ENCODE measurements around the gene KIR2DL3. TPM values are rescaled to one million over a fixed set of nuclear protein-coding genes. Genes with fewer than 3 reads are reported as not detected.
"Not testable (repeated sequence)": the region's sequence is repeated elsewhere in the genome, so short reads cannot be mapped to it uniquely, and the experiment has no call there.

KIR2DL3 gene
- total RNA-seq, 4 donors from 2014 or later, result not detected

GRCh38 chr19:54704928-54705327 is 33.4 kb upstream of the KIR2DL3 start:
- WGBS, 2 donors, result 76 to 88% methylated on average over 6 to 8 of the region's 8 CpGs
- Histone ChIP-seq H3K36me3 (no peaks in the 10 kb centered on the region), H3K27me3 (no peaks in the 10 kb centered on the region), H3K9me3 (peaks cover 0 to 14% (median 0%) of the 10 kb centered on the region in 4 donors), H3K27ac (no peak overlapping the region), H3K4me3 (no peak overlapping the region), H3K4me1 (no peaks in the 10 kb centered on the region)
- no peak for DNase-seq (ENCODE audit: low spot score in 2 of 2)
- TF ChIP-seq POLR2A (IDR thresholded peaks at IDR 0.05), result no peak
- no peak for TF ChIP-seq EP300 (IDR thresholded peaks at IDR 0.05)
- no peak for TF ChIP-seq CTCF (IDR thresholded peaks at IDR 0.05)

GRCh38 chr19:54707962-54708361 is 30.4 kb upstream of the KIR2DL3 start:
- H3K36me3 ChIP-seq, result no peaks in the 10 kb centered on the region
- 54 to 61% methylated on average over 3 to 4 of the region's 4 CpGs for WGBS, 2 donors
- H3K27ac ChIP-seq, result no peak overlapping the region
- H3K9me3 ChIP-seq, result peaks cover 0 to 14% (median 0%) of the 10 kb centered on the region in 4 donors
- no peaks in the 10 kb centered on the region for H3K4me1 ChIP-seq
- no peak for DNase-seq (ENCODE audit: low spot score in 2 of 2)
- H3K27me3 ChIP-seq, result no peaks in the 10 kb centered on the region
- TF ChIP-seq CTCF (IDR thresholded peaks at IDR 0.05) (no peak), POLR2A (IDR thresholded peaks at IDR 0.05) (no peak), EP300 (IDR thresholded peaks at IDR 0.05) (no peak)
- H3K4me3 ChIP-seq, result no peak overlapping the region

- DNase-seq (ENCODE audit: low spot score in 2 of 2), result no peak
- Histone ChIP-seq H3K9me3 (peaks cover 0 to 13% (median 0%) of the 10 kb centered on the region in 4 donors), H3K4me3 (no peak overlapping the region), H3K36me3 (no peaks in the 10 kb centered on the region), H3K4me1 (no peaks in the 10 kb centered on the region), H3K27me3 (no peaks in the 10 kb centered on the region), H3K27ac (no peak overlapping the region)
- WGBS, 2 donors, result 85 to 87% methylated on average over 5 to 7 of the region's 7 CpGs
- no peak for TF ChIP-seq CTCF (IDR thresholded peaks at IDR 0.05)
- no peak for TF ChIP-seq EP300 (IDR thresholded peaks at IDR 0.05)
- TF ChIP-seq POLR2A (IDR thresholded peaks at IDR 0.05), result no peak
Measured at GRCh38 chr19:54708781-54709180, 29.5 kb upstream of the KIR2DL3 start.

GRCh38 chr19:54709212-54709948 is 28.9 kb upstream of the KIR2DL3 start:
- no peaks in the 10 kb centered on the region for H3K27me3 ChIP-seq
- H3K4me3 ChIP-seq, result no peak overlapping the region
- no peak for DNase-seq (ENCODE audit: low spot score in 2 of 2)
- no peak overlapping the region for H3K27ac ChIP-seq
- H3K9me3 ChIP-seq, result peaks cover 0 to 7% (median 0%) of the 10 kb centered on the region in 4 donors
- WGBS, 2 donors, result 69 to 77% methylated on average over 7 to 12 of the region's 18 CpGs
- H3K36me3 ChIP-seq, result no peaks in the 10 kb centered on the region
- TF ChIP-seq CTCF (IDR thresholded peaks at IDR 0.05), result no peak
- TF ChIP-seq EP300 (IDR thresholded peaks at IDR 0.05), result no peak
- no peak for TF ChIP-seq POLR2A (IDR thresholded peaks at IDR 0.05)
- no peaks in the 10 kb centered on the region for H3K4me1 ChIP-seq

GRCh38 chr19:54709956-54710355 is 28.4 kb upstream of the KIR2DL3 start:
- WGBS, 2 donors, result 73 to 80% methylated on average over 11 of the region's 13 CpGs
- H3K36me3 ChIP-seq; H3K9me3 ChIP-seq; H3K4me1 ChIP-seq; DNase-seq (ENCODE audit: low spot score in 2 of 2); H3K27me3 ChIP-seq; H3K27ac ChIP-seq; H3K4me3 ChIP-seq: not testable (repeated sequence)
